ENCODE measurements around the gene TTN.

The TTN gene

DNA sequence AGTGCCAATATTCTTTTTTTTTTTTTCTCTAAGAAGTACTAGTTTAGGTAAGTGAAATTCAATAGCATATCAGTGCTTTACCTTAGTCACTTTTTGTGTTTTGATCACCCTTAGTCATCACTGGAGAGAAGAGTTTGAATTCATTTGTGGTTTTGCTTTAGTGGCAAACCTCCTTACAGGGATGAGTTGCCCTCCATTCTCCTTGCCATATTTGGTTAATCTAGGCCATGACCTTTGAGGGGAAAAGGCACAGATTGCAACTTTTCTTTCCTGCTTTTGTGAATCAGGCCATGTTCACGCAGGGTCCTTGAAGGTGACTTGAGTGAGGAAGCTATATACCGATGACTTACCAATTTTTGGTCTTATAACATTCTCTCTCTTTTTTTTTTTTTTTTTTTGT is 292.6 kb downstream of the TTN start:
- no peaks in the 10 kb centered on the region for H3K27me3 ChIP-seq (ENCODE audit: control insufficient read depth in 1 of 2, insufficient read depth in 2 of 2, low read length in 2 of 2)
- H3K4me1 ChIP-seq (ENCODE audit: insufficient read depth, low read length) = no peaks in the 10 kb centered on the region
- H3K27ac ChIP-seq (ENCODE audit: low read depth, low read length) = no peak overlapping the region
- H3K9me3 ChIP-seq (ENCODE audit: low read length) = no peaks in the 10 kb centered on the region
- no peak overlapping the region for H3K9ac ChIP-seq (ENCODE audit: low read length)
- peaks cover 9% of the 10 kb centered on the region for H3K36me3 ChIP-seq (ENCODE audit: insufficient read depth, low read length)
- no peak overlapping the region for H3K4me3 ChIP-seq (ENCODE audit: low read depth in 1 of 2, low read length in 2 of 2)

DNA sequence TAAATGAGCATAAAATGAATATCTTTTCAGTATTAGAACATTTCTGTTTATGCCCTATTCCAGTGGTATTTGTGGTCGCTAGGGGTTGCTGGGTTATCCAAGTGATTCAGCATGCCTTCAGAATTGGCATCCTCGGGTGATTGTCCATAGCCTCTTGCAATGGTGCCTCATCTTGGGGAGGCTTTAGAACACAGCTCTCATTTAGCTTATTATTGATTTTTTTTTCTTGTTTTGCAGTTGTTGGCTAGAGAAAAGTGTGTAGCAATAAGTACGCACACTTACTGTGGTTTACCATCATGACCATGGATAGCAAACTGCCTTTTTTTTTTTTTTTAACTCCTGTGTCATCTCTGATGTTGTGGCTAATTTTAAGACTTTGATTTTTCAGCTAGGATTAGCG is 293.3 kb downstream of the TTN start:
- Histone ChIP-seq H3K4me3 (ENCODE audit: low read depth in 1 of 2, low read length in 2 of 2) (no peak overlapping the region), H3K9ac (ENCODE audit: low read length) (no peak overlapping the region), H3K4me1 (ENCODE audit: insufficient read depth, low read length) (no peaks in the 10 kb centered on the region), H3K27ac (ENCODE audit: low read depth, low read length) (no peak overlapping the region), H3K36me3 (ENCODE audit: insufficient read depth, low read length) (peaks cover 8% of the 10 kb centered on the region), H3K27me3 (ENCODE audit: control insufficient read depth in 1 of 2, insufficient read depth in 2 of 2, low read length in 2 of 2) (no peaks in the 10 kb centered on the region), H3K9me3 (ENCODE audit: low read length) (no peaks in the 10 kb centered on the region)

GRCh38 chr2:178512484-178512883 is 294.7 kb downstream of the TTN start:
- H3K36me3 ChIP-seq (ENCODE audit: insufficient read depth, low read length) = no peaks in the 10 kb centered on the region
- no peaks in the 10 kb centered on the region for H3K9me3 ChIP-seq (ENCODE audit: low read length)
- no peaks in the 10 kb centered on the region for H3K4me1 ChIP-seq (ENCODE audit: insufficient read depth, low read length)
- H3K27ac ChIP-seq (ENCODE audit: low read depth, low read length) = no peak overlapping the region
- H3K27me3 ChIP-seq (ENCODE audit: control insufficient read depth in 1 of 2, insufficient read depth in 2 of 2, low read length in 2 of 2) = no peaks in the 10 kb centered on the region
- no peak overlapping the region for H3K4me3 ChIP-seq (ENCODE audit: low read depth in 1 of 2, low read length in 2 of 2)
- H3K9ac ChIP-seq (ENCODE audit: low read length) = no peak overlapping the region

- Histone ChIP-seq H3K4me1 (ENCODE audit: insufficient read depth, low read length) (no peaks in the 10 kb centered on the region), H3K4me3 (ENCODE audit: low read depth in 1 of 2, low read length in 2 of 2) (no peak overlapping the region), H3K27ac (ENCODE audit: low read depth, low read length) (no peak overlapping the region), H3K9me3 (ENCODE audit: low read length) (no peaks in the 10 kb centered on the region), H3K9ac (ENCODE audit: low read length) (no peak overlapping the region), H3K27me3 (ENCODE audit: control insufficient read depth in 1 of 2, insufficient read depth in 2 of 2, low read length in 2 of 2) (no peaks in the 10 kb centered on the region), H3K36me3 (ENCODE audit: insufficient read depth, low read length) (peaks cover 5% of the 10 kb centered on the region)
Observed at GRCh38 chr2:178510384-178510783, 296.8 kb downstream of the TTN start.

DNA sequence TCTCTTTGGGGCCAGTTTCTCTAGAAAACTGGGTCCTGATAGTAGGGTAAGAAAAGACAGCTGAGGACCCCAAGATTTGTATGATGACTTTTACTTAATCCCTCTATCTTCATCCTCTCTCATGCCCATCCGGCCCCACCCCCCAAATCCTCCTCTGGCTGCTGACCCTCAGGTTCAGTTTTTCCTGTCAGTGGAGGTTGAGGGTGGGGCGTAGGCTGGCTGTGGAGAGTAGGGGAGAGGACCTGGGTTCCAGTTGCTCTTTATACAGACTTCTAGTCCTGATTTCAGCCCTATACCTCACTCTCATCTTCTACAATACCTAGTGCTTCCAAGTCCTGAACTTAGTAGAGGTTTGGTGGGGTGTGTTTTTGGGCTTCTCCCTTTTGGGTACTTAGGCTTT is 298.6 kb downstream of the TTN start:
- Histone ChIP-seq H3K27ac (ENCODE audit: low read depth, low read length) (no peak overlapping the region), H3K27me3 (ENCODE audit: control insufficient read depth in 1 of 2, insufficient read depth in 2 of 2, low read length in 2 of 2) (no peaks in the 10 kb centered on the region), H3K36me3 (ENCODE audit: insufficient read depth, low read length) (peaks cover 9% of the 10 kb centered on the region), H3K9ac (ENCODE audit: low read length) (no peak overlapping the region), H3K9me3 (ENCODE audit: low read length) (no peaks in the 10 kb centered on the region), H3K4me1 (ENCODE audit: insufficient read depth, low read length) (no peaks in the 10 kb centered on the region), H3K4me3 (ENCODE audit: low read depth in 1 of 2, low read length in 2 of 2) (no peak overlapping the region)

- Histone ChIP-seq H3K4me3 (ENCODE audit: low read depth in 1 of 2, low read length in 2 of 2) (no peak overlapping the region), H3K36me3 (ENCODE audit: insufficient read depth, low read length) (peaks cover 21% of the 10 kb centered on the region), H3K27me3 (ENCODE audit: control insufficient read depth in 1 of 2, insufficient read depth in 2 of 2, low read length in 2 of 2) (no peaks in the 10 kb centered on the region), H3K4me1 (ENCODE audit: insufficient read depth, low read length) (no peaks in the 10 kb centered on the region), H3K9ac (ENCODE audit: low read length) (no peak overlapping the region), H3K9me3 (ENCODE audit: low read length) (no peaks in the 10 kb centered on the region), H3K27ac (ENCODE audit: low read depth, low read length) (no peak overlapping the region)
Observed at GRCh38 chr2:178506949-178507348, 300.3 kb downstream of the TTN start.

GRCh38 chr2:178506524-178506923 is 300.7 kb downstream of the TTN start:
- H3K27ac ChIP-seq (ENCODE audit: low read depth, low read length) = no peak overlapping the region
- no peaks in the 10 kb centered on the region for H3K4me1 ChIP-seq (ENCODE audit: insufficient read depth, low read length)
- peaks cover 25% of the 10 kb centered on the region for H3K36me3 ChIP-seq (ENCODE audit: insufficient read depth, low read length)
- no peaks in the 10 kb centered on the region for H3K27me3 ChIP-seq (ENCODE audit: control insufficient read depth in 1 of 2, insufficient read depth in 2 of 2, low read length in 2 of 2)
- H3K4me3 ChIP-seq (ENCODE audit: low read depth in 1 of 2, low read length in 2 of 2) = no peak overlapping the region
- no peak overlapping the region for H3K9ac ChIP-seq (ENCODE audit: low read length)
- no peaks in the 10 kb centered on the region for H3K9me3 ChIP-seq (ENCODE audit: low read length)

DNA sequence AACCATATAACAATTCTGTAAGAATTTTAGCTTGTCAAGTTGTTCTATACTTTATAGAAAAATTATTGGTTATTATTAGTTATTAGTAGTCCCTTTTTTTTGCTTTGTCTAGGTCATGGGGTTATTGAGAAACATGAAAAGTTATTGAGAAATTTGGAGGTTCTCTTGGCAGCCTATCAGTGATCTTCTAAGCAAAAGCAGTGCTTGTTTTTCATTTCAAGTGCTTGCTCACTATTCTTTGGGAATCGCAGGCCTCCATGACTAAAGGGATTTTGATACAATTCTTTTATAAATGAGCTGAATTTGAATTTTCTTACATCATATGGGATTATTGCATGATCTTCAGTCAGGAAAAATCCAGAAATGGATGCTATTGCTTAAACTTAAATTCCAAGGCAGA is 301.1 kb downstream of the TTN start:
- Histone ChIP-seq H3K4me1 (ENCODE audit: insufficient read depth, low read length) (no peaks in the 10 kb centered on the region), H3K4me3 (ENCODE audit: low read depth in 1 of 2, low read length in 2 of 2) (no peak overlapping the region), H3K27ac (ENCODE audit: low read depth, low read length) (no peak overlapping the region), H3K27me3 (ENCODE audit: control insufficient read depth in 1 of 2, insufficient read depth in 2 of 2, low read length in 2 of 2) (no peaks in the 10 kb centered on the region), H3K36me3 (ENCODE audit: insufficient read depth, low read length) (peaks cover 30% of the 10 kb centered on the region), H3K9ac (ENCODE audit: low read length) (no peak overlapping the region), H3K9me3 (ENCODE audit: low read length) (no peaks in the 10 kb centered on the region)

- Histone ChIP-seq H3K4me3 (ENCODE audit: low read depth in 1 of 2, low read length in 2 of 2) (no peak overlapping the region), H3K27ac (ENCODE audit: low read depth, low read length) (no peak overlapping the region), H3K4me1 (ENCODE audit: insufficient read depth, low read length) (no peaks in the 10 kb centered on the region), H3K9me3 (ENCODE audit: low read length) (no peaks in the 10 kb centered on the region), H3K27me3 (ENCODE audit: control insufficient read depth in 1 of 2, insufficient read depth in 2 of 2, low read length in 2 of 2) (no peaks in the 10 kb centered on the region), H3K36me3 (ENCODE audit: insufficient read depth, low read length) (peaks cover 50% of the 10 kb centered on the region), H3K9ac (ENCODE audit: low read length) (no peak overlapping the region)
Observed at GRCh38 chr2:178502751-178503150, 304.5 kb downstream of the TTN start.

DNA sequence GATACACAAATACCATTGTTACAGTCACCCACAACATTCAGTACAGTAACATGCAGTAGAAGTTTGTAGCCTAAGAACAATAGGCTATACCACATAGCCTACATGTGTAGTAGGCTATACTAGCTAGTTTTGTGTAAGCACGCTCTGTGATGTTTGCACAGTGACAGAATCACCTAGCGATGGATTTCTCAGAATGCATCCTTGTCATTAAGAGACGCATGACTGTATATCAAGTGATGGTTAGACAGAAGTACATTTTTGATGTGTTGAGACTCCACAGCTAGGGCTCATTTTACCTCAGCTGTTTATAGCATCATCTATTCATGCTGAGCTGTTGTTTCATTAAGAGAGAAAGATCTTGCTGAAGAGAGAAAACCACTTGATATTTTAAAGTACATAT is 307.6 kb downstream of the TTN start:
- no peaks in the 10 kb centered on the region for H3K9me3 ChIP-seq (ENCODE audit: low read length)
- no peaks in the 10 kb centered on the region for H3K4me1 ChIP-seq (ENCODE audit: insufficient read depth, low read length)
- H3K9ac ChIP-seq (ENCODE audit: low read length) = no peak overlapping the region
- H3K27ac ChIP-seq (ENCODE audit: low read depth, low read length) = no peak overlapping the region
- no peak overlapping the region for H3K4me3 ChIP-seq (ENCODE audit: low read depth in 1 of 2, low read length in 2 of 2)
- H3K36me3 ChIP-seq (ENCODE audit: insufficient read depth, low read length) = peaks cover 70% of the 10 kb centered on the region
- H3K27me3 ChIP-seq (ENCODE audit: control insufficient read depth in 1 of 2, insufficient read depth in 2 of 2, low read length in 2 of 2) = no peaks in the 10 kb centered on the region

DNA sequence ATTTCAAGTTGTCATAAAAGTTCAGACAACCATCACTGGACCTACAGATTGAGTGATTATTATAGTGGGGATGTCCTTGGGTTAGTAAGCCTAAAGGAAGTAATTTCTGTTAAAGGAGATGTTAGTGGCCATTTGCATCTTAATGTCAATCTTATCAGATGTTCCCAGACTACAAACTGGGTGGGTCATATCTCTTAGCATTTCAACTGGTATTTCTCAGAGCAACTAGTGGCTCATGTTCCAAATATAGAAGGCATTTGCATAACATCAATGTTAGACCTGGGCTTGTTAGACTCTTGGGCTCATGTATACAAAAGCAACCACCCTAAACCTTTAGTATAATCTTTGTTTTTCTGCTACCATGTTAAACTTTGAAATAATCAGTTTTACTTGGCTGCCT is 309.1 kb downstream of the TTN start:
- Histone ChIP-seq H3K27me3 (ENCODE audit: control insufficient read depth in 1 of 2, insufficient read depth in 2 of 2, low read length in 2 of 2) (no peaks in the 10 kb centered on the region), H3K27ac (ENCODE audit: low read depth, low read length) (no peak overlapping the region), H3K4me3 (ENCODE audit: low read depth in 1 of 2, low read length in 2 of 2) (no peak overlapping the region), H3K36me3 (ENCODE audit: insufficient read depth, low read length) (peaks cover 73% of the 10 kb centered on the region), H3K9ac (ENCODE audit: low read length) (no peak overlapping the region), H3K4me1 (ENCODE audit: insufficient read depth, low read length) (no peaks in the 10 kb centered on the region), H3K9me3 (ENCODE audit: low read length) (no peaks in the 10 kb centered on the region)

DNA sequence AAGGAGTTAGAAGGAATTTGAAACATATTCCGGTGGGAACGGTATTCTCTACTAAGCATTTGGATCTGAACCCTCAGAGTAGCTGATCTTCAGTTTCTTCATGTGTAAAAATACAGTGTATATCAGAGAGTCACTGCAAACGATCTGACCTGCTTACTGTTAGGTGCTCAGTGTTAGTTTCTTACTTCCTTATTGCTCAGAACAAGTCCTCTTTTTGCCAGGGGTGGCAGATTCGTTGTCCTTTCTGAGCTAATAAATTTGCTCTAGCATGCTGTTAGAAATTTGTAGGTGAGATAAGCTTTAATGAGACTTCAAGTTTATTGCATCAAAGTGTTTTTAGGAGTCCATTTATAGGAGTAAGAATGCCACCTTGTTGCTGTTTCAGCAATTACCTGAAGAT is 311.2 kb downstream of the TTN start:
- Histone ChIP-seq H3K27ac (ENCODE audit: low read depth, low read length) (no peak overlapping the region), H3K27me3 (ENCODE audit: control insufficient read depth in 1 of 2, insufficient read depth in 2 of 2, low read length in 2 of 2) (no peaks in the 10 kb centered on the region), H3K4me3 (ENCODE audit: low read depth in 1 of 2, low read length in 2 of 2) (no peak overlapping the region), H3K9me3 (ENCODE audit: low read length) (no peaks in the 10 kb centered on the region), H3K4me1 (ENCODE audit: insufficient read depth, low read length) (no peaks in the 10 kb centered on the region), H3K36me3 (ENCODE audit: insufficient read depth, low read length) (peaks cover 65% of the 10 kb centered on the region), H3K9ac (ENCODE audit: low read length) (no peak overlapping the region)
